PC-3 (cell line): ENCODE results near the gene PCDH1. TPM values are rescaled to one million over a fixed set of nuclear protein-coding genes. Genes with fewer than 3 reads are reported as not detected.
A peak's percentile ranks its signal among the peaks of the same experiment; 100 is the strongest.

Source experiments
- ATAC-seq: fragments of 200-7000 bp; cut with Tn5 transposase; 2 replicates; pipeline ENCODE4 v1.9.1; 2020; ENCODE audit warnings: mild to moderate bottlenecking, moderate library complexity
- BruUV-seq: library from RNA; stranded (reverse); fragments of 400-500 nt; replicated peaks from 2 replicates; lab custom pipeline; 2021; lab: Mats Ljungman, UMichigan
- CTCF ChIA-PET: fragments of 300-600 bp; sonication (Branson Sonifier 250); formaldehyde crosslinking; loops from one replicate; lab custom pipeline; 2022; ENCODE audit warnings: antibody characterized with exemption; lab: Charles Lee
- POLR2A ChIA-PET: fragments of 300-600 bp; sonication (Branson Sonifier 250); formaldehyde crosslinking; loops from one replicate; lab custom pipeline; 2022; ENCODE audit warnings: antibody characterized with exemption; ENCODE audit not compliant: unreplicated experiment; lab: Charles Lee
- DNase-seq: peaks from one replicate; pipeline ENCODE4 v3.0.0-alpha.2; 2015
- H2AFZ ChIP-seq: fragments of 300-600 bp; sonication (generic); 2 replicates; pipeline ENCODE4 v1.6.0; 2016; ENCODE audit warnings: antibody characterized with exemption, low read length
- H3F3A ChIP-seq: fragments of 300-600 bp; sonication (generic); one replicate; pipeline ENCODE4 v1.6.0; 2017; ENCODE audit warnings: antibody characterized with exemption, low read length, control low read depth, mild to moderate bottlenecking; ENCODE audit not compliant: unreplicated experiment
- H3K27ac ChIP-seq: fragments of 300-600 bp; sonication (generic); 2 replicates; pipeline ENCODE4 v1.5.1; 2016; ENCODE audit warnings: mild to moderate bottlenecking, low read length
- H3K27me3 ChIP-seq: fragments of 300-600 bp; sonication (generic); 2 replicates; pipeline ENCODE4 v1.6.1; 2016; ENCODE audit warnings: low read length, mixed read lengths
- H3K36me3 ChIP-seq: fragments of 300-600 bp; sonication (generic); 2 replicates; pipeline ENCODE4 v1.6.1; 2016; ENCODE audit warnings: low read depth, mixed run types, low read length, mixed read lengths
- H3K4me1 ChIP-seq: fragments of 300-600 bp; sonication (generic); 2 replicates; pipeline ENCODE4 v1.5.1; 2016; ENCODE audit warnings: low read length; ENCODE audit not compliant: insufficient read depth
- H3K4me2 ChIP-seq: fragments of 300-600 bp; sonication (generic); 2 replicates; pipeline ENCODE4 v1.6.0; 2016; ENCODE audit warnings: low read length
- H3K4me3 ChIP-seq: fragments of 300-600 bp; sonication (generic); 2 replicates; pipeline ENCODE4 v1.5.1; 2016; ENCODE audit warnings: mild to moderate bottlenecking, low read length, mixed read lengths
- H3K79me2 ChIP-seq: fragments of 300-600 bp; sonication (generic); 2 replicates; pipeline ENCODE4 v1.6.1; 2017; ENCODE audit warnings: low read length, mixed read lengths
- H3K9ac ChIP-seq: fragments of 300-600 bp; sonication (generic); 2 replicates; pipeline ENCODE4 v1.6.0; 2016; ENCODE audit warnings: mild to moderate bottlenecking, low read length
- H3K9me2 ChIP-seq: fragments of 300-600 bp; sonication (generic); replicated peaks from 2 replicates; pipeline ENCODE4 v1.6.1; 2016; ENCODE audit warnings: mixed run types, low read length, mixed read lengths
- H3K9me3 ChIP-seq: fragments of 300-600 bp; sonication (generic); 2 replicates; pipeline ENCODE4 v1.6.1; 2016; ENCODE audit warnings: low read length, mixed read lengths
- H4K20me1 ChIP-seq: fragments of 300-600 bp; sonication (generic); 2 replicates; pipeline ENCODE4 v1.6.1; 2016; ENCODE audit warnings: low read length, mixed read lengths
- EZH2 ChIP-seq: fragments of 300-600 bp; sonication (generic); IDR thresholded peaks from one replicate; pipeline ENCODE4 v1.6.1; 2017; ENCODE audit warnings: antibody characterized with exemption, mild to moderate bottlenecking, low read length; ENCODE audit not compliant: unreplicated experiment
- EZH2phosphoT487 ChIP-seq: fragments of 300-600 bp; sonication (generic); IDR thresholded peaks from 2 replicates; pipeline ENCODE4 v1.6.1; 2018; ENCODE audit warnings: mild to moderate bottlenecking, antibody characterized with exemption, low read length, borderline replicate concordance
- intact Hi-C: fragments of 100-400 bp; cut with micrococcal nuclease; formaldehyde crosslinking; loops from 2 replicates; pipeline ENCODE4 v1.9.0; 2023
- total RNA-seq: library from RNA; depleted of rRNA; stranded (reverse); fragments of >200 nt; gene quantifications from 2 replicates; pipeline ENCODE4 v1.2.3, GENCODE V29; 2014
- TF ChIP-seq, protein P1 (sequence below): fragments of 300-600 bp; sonication (generic); conservative IDR thresholded peaks from 2 replicates; pipeline ENCODE4 v1.5.1; 2017; ENCODE audit warnings: antibody characterized with exemption, low read depth, mild to moderate bottlenecking, low read length

PCDH1 gene
- total RNA-seq, 1 experiment from 2014 or later: 55.8 TPM

DNA sequence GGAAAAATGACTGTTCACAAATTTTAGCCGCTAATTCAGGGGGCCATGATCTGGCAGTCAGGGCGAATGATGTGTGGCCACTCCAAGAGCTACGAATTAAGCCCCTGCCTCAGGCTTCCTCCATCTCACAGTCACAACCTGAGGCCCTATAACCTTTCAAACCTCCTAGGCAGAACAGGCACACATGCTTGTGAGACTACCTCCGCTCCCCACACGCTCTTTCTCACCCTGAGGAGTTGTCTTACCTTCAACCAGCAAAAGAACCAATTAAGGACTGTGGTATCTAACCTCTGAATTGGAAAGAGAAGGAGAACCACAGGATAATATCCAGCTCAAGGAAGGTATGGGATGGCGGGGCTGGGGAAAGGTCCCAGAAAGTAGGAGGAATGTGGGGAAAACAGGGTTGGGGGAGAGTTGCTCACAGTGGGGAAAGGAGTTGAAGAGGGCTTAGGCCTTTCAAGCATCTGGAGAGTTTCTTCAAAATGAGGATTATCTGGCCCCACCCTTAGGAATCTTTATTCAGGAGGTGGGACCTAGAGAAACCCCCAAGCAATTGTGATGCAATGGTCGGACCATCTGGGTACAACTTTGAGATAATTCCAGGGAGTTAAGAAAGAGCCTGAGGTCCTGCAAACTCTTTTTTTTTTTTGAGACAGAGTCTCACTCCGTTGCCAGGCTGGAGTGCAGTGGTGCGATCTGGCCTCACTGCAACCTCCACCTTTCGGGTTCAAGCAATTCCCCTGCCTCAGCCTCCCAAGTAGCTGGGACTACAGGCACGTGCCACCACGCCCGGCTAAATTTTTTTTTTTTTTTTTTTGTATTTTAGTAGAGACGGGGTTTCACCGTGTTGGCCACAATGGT lies 5.5 kb downstream of the PCDH1 start:
- BruUV-seq: no TSS peak
- CTCF ChIA-PET: no interaction called here
- H3K36me3 ChIP-seq: peaks cover under 1% of the 10 kb centered on the region; the same call in 1 of the 2 replicates
- H3K9me3 ChIP-seq: no peaks in the 10 kb centered on the region
- no peaks in the 10 kb centered on the region for H3K9me2 ChIP-seq
- H3K27me3 ChIP-seq: no peaks in the 10 kb centered on the region
- H3F3A ChIP-seq: no peaks in the 10 kb centered on the region
- H3K79me2 ChIP-seq: peaks cover 81% of the 10 kb centered on the region
- no peak overlapping the region for H3K9ac ChIP-seq
- intact Hi-C loops: loop anchor here (10.0 kb wide), 1 partner anchor 58 kb away; no protein-coding TSS in a partner anchor
- TF ChIP-seq, protein P1, sequence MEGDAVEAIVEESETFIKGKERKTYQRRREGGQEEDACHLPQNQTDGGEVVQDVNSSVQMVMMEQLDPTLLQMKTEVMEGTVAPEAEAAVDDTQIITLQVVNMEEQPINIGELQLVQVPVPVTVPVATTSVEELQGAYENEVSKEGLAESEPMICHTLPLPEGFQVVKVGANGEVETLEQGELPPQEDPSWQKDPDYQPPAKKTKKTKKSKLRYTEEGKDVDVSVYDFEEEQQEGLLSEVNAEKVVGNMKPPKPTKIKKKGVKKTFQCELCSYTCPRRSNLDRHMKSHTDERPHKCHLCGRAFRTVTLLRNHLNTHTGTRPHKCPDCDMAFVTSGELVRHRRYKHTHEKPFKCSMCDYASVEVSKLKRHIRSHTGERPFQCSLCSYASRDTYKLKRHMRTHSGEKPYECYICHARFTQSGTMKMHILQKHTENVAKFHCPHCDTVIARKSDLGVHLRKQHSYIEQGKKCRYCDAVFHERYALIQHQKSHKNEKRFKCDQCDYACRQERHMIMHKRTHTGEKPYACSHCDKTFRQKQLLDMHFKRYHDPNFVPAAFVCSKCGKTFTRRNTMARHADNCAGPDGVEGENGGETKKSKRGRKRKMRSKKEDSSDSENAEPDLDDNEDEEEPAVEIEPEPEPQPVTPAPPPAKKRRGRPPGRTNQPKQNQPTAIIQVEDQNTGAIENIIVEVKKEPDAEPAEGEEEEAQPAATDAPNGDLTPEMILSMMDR: no peak
- TF ChIP-seq EZH2: no peak
- TF ChIP-seq EZH2phosphoT487: no peak
- ATAC-seq (no peak), DNase-seq (no peak)
- H2AFZ ChIP-seq: no peak overlapping the region
- peaks cover 28% of the 10 kb centered on the region for H3K4me1 ChIP-seq
- H3K27ac ChIP-seq: no peak overlapping the region
- H3K4me2 ChIP-seq: no peak overlapping the region
- no peaks in the 10 kb centered on the region for H4K20me1 ChIP-seq
- no peak overlapping the region for H3K4me3 ChIP-seq
- POLR2A ChIA-PET: no interaction called here

DNA sequence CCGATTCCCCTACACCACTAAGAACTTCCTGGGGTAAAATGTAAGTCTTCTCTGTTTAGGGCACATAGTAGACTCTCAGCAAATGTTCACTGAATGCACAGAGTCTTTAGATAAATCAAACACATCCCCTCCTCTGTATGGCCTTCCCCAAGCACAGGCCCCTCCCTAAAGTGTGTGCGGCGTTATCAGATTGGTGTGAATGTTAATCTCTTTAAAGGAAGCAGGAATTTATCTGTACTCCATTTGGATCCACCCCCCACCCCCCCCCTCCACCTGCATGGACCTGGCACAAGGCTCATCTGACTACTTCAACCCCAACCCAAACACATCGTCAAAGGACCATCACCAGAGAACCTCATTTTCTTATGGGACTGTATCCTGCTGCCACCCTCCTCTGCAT lies 6.3 kb downstream of the PCDH1 start:
- DNase-seq (no peak), ATAC-seq (no peak)
- Histone ChIP-seq H3K9me2 (no peaks in the 10 kb centered on the region), H3K9ac (no peak overlapping the region), H3F3A (no peaks in the 10 kb centered on the region), H3K4me2 (no peak overlapping the region), H3K27me3 (no peaks in the 10 kb centered on the region), H3K36me3 (peaks cover 2% of the 10 kb centered on the region; the same call in 1 of the 2 replicates), H4K20me1 (no peaks in the 10 kb centered on the region), H3K9me3 (no peaks in the 10 kb centered on the region), H3K27ac (peak overlapping the region; percentile 62; the same call in 1 of the 2 replicates), H3K79me2 (peaks cover 72% of the 10 kb centered on the region), H3K4me1 (peaks cover 32% of the 10 kb centered on the region), H2AFZ (no peak overlapping the region), H3K4me3 (no peak overlapping the region)
- ChIA-PET POLR2A (no interaction called here), CTCF (no interaction called here)
- TF ChIP-seq EZH2 (no peak), EZH2phosphoT487 (no peak)
- TF ChIP-seq, protein P1: no peak
- intact Hi-C loops: loop anchor here (10.0 kb wide), 1 partner anchor 57 kb away; no protein-coding TSS in a partner anchor
- no TSS peak for BruUV-seq

DNA sequence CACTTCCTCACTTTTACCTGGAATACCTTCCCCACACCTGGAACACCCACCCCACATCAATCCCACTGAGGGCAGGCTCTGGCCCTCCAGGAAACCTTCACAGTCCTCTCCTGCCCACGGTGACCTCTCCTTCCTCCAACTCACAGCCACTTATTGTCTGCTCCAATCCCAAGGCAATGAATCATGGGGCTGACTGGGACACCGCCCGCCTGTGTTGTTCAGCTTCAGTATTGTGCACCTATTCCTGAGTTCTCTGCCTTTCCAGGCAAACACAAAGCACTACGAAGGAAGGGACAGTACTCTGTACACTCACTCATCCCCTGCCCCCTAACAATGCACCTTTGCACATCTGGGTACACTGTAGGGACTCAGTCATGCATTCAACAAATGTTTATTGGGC lies 7.3 kb downstream of the PCDH1 start:
- H3K9me2 ChIP-seq: no peaks in the 10 kb centered on the region
- H3K79me2 ChIP-seq: peaks cover 62% of the 10 kb centered on the region
- DNase-seq (peak; percentile 60), ATAC-seq (peak; percentile 48)
- peaks cover 40% of the 10 kb centered on the region for H3K4me1 ChIP-seq
- no peak overlapping the region for H3K9ac ChIP-seq
- CTCF ChIA-PET: no interaction called here
- intact Hi-C loops: loop anchor here (10.0 kb wide), 1 partner anchor 56 kb away; no protein-coding TSS in a partner anchor
- BruUV-seq: no TSS peak
- POLR2A ChIA-PET: no interaction called here
- no peak for TF ChIP-seq EZH2phosphoT487
- TF ChIP-seq EZH2: no peak
- TF ChIP-seq, protein P1: no peak
- H3K27ac ChIP-seq: peak overlapping the region; percentile 62
- no peaks in the 10 kb centered on the region for H3K9me3 ChIP-seq
- peak overlapping the region; percentile 61 for H3K4me2 ChIP-seq
- no peaks in the 10 kb centered on the region for H3F3A ChIP-seq
- H2AFZ ChIP-seq: no peak overlapping the region
- peaks cover 2% of the 10 kb centered on the region; the same call in 1 of the 2 replicates for H3K36me3 ChIP-seq
- H3K27me3 ChIP-seq: no peaks in the 10 kb centered on the region
- H3K4me3 ChIP-seq: 0 out of 2 replicates have a peak overlapping the region, but pooled peaks have one; percentile 18
- no peaks in the 10 kb centered on the region for H4K20me1 ChIP-seq
